Endothelial cell (in vitro differentiated cells): ENCODE data around the gene MADD. TPM values are rescaled to one million over a fixed set of nuclear protein-coding genes. Genes with fewer than 3 reads are reported as not detected.
A peak's percentile ranks its signal among the peaks of the same experiment; 100 is the strongest.

Experiments
- DNase-seq: peaks from one replicate; pipeline ENCODE4 v3.0.0; 2021; ENCODE audit warnings: low spot score
- H3K27ac Mint-ChIP-seq: one replicate; pipeline ENCODE4 v1.8.0; 2021; ENCODE audit warnings: mixed read lengths, inconsistent platforms; ENCODE audit not compliant: unreplicated experiment
- H3K27me3 Mint-ChIP-seq: one replicate; pipeline ENCODE4 v1.8.0; 2021; ENCODE audit warnings: mild to moderate bottlenecking, moderate library complexity, mixed read lengths, inconsistent platforms; ENCODE audit not compliant: unreplicated experiment
- H3K36me3 Mint-ChIP-seq: one replicate; pipeline ENCODE4 v1.8.0; 2021; ENCODE audit warnings: mild to moderate bottlenecking, low read depth, mixed read lengths, inconsistent platforms; ENCODE audit not compliant: unreplicated experiment
- H3K4me1 Mint-ChIP-seq: one replicate; pipeline ENCODE4 v1.8.0; 2021; ENCODE audit warnings: mild to moderate bottlenecking, mixed read lengths, inconsistent platforms; ENCODE audit not compliant: unreplicated experiment
- H3K4me3 Mint-ChIP-seq: one replicate; pipeline ENCODE4 v1.8.0; 2021; ENCODE audit warnings: mild to moderate bottlenecking, mixed read lengths, inconsistent platforms; ENCODE audit not compliant: unreplicated experiment
- H3K9me3 Mint-ChIP-seq: one replicate; pipeline ENCODE4 v1.8.0; 2021; ENCODE audit warnings: mixed read lengths, inconsistent platforms; ENCODE audit not compliant: unreplicated experiment
- total RNA-seq: library from RNA; stranded (reverse); fragmentation: NEBNext Ultra II Directional; extraction: Animal tissue kit (Norgen Biotek cat#: 25700); gene quantifications from one replicate; pipeline ENCODE4 v1.2.1, GENCODE V29; 2021; ENCODE audit not compliant: unreplicated experiment
- TF ChIP-seq, protein P1 (sequence below): fragments of 200-600 bp; sonication (generic); IDR thresholded peaks from one replicate; pipeline ENCODE4 v1.5.0; 2021; ENCODE audit warnings: antibody characterized with exemption; ENCODE audit not compliant: unreplicated experiment

Gene MADD
- total RNA-seq, 1 donor from 2014 or later = 61.2 TPM

DNA sequence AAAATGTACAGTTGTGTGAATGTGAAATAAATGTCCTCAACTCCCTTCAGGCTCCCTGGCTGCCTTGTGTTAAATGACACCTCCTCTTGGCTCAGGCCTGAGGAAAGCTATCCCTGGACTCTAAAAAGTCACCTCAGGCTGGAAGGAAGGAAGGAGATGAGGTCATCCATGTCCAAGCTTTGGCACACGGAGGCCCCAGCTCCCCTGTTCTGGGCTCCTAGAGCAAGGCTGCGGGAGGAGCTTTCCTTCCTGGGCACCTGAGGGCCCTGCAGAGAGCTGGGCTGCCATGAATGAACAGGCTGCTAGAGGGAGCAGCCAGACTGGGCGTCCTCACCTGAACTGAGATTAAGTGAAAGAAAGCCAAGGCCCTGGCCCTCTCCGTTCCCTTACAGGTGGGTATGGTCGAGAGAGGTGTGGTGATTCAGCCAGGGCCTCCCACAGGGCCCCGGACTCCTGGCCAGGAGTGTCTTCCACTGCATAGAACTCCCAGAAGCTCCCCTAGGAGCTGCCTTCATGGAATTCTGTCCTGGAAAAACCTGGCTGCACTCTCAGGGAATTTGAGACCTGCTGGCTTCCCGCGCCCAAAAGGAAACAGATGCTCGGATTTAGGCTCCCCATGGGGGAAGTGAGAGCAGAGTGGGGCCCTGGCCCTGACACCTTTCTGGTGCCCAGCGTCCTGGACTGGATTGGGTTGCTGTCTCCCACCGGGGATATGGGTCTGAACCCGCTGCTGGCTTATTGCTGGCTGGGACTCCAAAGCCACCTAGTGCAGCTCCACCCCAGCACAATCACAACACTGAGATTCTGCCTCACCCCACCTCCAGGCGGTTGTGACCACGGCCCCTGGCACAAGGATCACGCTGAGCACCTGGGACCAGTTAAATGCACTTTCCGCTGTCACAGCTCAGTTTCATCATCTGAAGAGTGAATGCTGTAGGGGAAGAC, 60.3 kb downstream of the MADD start:
- peak overlapping the region; percentile 77 for H3K27ac Mint-ChIP-seq
- no peaks in the 10 kb centered on the region for H3K9me3 Mint-ChIP-seq
- peaks cover under 1% of the 10 kb centered on the region for H3K27me3 Mint-ChIP-seq
- peaks cover 26% of the 10 kb centered on the region for H3K36me3 Mint-ChIP-seq
- DNase-seq = no peak
- H3K4me3 Mint-ChIP-seq = no peak overlapping the region
- H3K4me1 Mint-ChIP-seq = peaks cover 14% of the 10 kb centered on the region
- TF ChIP-seq, protein P1, sequence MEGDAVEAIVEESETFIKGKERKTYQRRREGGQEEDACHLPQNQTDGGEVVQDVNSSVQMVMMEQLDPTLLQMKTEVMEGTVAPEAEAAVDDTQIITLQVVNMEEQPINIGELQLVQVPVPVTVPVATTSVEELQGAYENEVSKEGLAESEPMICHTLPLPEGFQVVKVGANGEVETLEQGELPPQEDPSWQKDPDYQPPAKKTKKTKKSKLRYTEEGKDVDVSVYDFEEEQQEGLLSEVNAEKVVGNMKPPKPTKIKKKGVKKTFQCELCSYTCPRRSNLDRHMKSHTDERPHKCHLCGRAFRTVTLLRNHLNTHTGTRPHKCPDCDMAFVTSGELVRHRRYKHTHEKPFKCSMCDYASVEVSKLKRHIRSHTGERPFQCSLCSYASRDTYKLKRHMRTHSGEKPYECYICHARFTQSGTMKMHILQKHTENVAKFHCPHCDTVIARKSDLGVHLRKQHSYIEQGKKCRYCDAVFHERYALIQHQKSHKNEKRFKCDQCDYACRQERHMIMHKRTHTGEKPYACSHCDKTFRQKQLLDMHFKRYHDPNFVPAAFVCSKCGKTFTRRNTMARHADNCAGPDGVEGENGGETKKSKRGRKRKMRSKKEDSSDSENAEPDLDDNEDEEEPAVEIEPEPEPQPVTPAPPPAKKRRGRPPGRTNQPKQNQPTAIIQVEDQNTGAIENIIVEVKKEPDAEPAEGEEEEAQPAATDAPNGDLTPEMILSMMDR = no peak

DNA sequence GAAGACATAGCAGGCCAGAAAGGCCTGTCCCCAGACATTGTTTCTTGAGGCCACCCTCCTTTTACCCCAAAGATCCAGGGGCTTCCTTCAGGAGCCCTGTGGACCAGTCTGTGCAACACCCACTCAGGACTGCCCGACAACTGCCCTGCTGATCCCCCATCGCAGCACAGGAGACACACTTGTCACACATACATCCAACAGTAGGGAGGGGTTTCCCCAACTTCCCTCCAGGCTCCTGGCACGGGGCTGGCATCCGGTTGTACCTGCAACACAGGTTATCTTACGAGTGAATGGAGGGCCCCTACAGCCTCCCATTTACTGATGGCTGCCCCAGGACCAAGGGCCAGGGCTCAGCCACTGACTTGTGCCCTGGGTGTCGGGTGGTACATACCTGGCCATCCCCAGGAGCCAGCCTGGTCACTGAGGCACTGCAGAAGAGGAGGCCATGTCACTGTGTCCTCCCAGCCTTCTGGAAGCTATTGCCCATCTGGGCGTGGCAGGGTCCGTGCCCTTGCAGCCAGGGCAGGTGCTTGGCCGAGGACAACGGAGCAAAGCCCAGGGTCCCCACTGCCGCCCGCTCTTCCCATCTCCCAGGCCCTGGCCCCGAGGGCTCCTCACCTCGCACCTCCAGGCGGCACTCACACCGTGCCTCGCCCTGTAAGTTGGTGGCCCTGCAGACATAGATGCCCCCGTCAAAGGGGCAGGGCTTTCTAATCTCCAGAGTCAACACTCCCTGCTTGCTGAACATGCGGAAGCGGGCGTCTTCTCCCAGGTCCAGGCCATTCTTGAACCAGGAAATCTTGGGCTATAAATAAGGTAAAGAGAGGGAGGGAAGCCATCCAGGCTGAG, 61.7 kb downstream of the MADD start:
- no peak overlapping the region for H3K4me3 Mint-ChIP-seq
- peaks cover 15% of the 10 kb centered on the region for H3K36me3 Mint-ChIP-seq
- peak overlapping the region; percentile 59 for H3K27ac Mint-ChIP-seq
- DNase-seq = no peak
- H3K9me3 Mint-ChIP-seq = no peaks in the 10 kb centered on the region
- TF ChIP-seq, protein P1 = no peak
- peaks cover 13% of the 10 kb centered on the region for H3K4me1 Mint-ChIP-seq
- no peaks in the 10 kb centered on the region for H3K27me3 Mint-ChIP-seq

DNA sequence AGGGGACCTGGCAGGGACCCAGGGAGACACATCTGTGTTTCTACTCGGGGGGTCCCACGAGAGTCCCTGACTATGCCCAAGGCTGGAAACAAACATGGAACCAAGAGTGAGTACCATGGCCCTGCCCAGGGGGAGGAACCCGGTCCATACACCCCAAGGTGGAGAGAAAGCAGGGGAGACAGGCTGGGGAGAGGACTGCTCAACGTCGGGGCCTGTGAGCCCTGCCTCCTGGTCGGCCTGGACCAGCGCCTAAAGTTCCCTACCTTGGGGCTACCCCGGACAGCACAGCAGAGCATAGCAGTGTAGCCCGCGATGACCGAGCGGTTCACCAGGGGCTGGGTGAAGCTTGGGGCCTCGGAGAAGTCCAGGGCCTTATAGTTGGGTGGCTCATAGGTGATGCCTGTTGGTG, 62.4 kb downstream of the MADD start:
- peak overlapping the region; percentile 59 for H3K27ac Mint-ChIP-seq
- H3K4me3 Mint-ChIP-seq = no peak overlapping the region
- DNase-seq = no peak
- H3K9me3 Mint-ChIP-seq = no peaks in the 10 kb centered on the region
- peaks cover 2% of the 10 kb centered on the region for H3K27me3 Mint-ChIP-seq
- peaks cover 13% of the 10 kb centered on the region for H3K4me1 Mint-ChIP-seq
- peaks cover 13% of the 10 kb centered on the region for H3K36me3 Mint-ChIP-seq
- TF ChIP-seq, protein P1 = no peak

DNA sequence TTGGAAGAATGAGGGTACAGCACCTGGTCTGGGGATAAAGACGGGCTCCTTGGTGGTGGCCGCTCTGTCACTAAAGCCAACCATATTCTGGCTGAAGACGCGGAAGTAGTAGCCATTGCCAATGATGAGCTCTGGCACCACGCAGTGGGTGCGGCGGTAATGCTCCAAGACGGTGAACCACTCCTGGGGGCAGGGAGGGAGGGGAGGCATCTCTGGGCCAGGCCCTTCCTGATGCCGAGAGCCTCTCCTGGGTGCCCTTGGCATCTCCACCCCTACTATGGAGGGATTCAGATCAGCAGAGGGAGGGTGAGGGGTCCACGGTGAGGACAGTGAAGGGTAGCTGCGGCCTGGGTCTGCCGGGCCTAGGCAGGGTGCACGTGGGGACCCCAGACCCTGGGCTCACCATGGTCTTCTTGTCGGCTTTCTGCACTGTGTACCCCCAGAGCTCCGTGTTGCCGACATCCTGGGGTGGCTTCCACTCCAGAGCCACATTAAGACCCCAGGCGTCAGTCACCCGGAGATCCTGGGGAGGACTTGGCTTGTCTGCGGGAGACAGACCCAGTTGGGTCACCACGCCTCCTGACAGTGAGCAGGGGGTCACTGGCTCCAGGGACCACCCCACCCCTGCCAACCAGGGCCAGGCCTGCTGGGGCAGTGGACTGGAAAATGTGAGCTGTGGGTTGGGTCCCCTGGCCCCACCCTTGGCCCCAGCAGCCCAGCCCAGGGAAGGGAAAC, 63.0 kb downstream of the MADD start:
- H3K4me3 Mint-ChIP-seq = no peak overlapping the region
- DNase-seq = no peak
- no peak overlapping the region for H3K27ac Mint-ChIP-seq
- peaks cover 4% of the 10 kb centered on the region for H3K27me3 Mint-ChIP-seq
- no peaks in the 10 kb centered on the region for H3K9me3 Mint-ChIP-seq
- TF ChIP-seq, protein P1 = no peak
- peaks cover 11% of the 10 kb centered on the region for H3K36me3 Mint-ChIP-seq
- H3K4me1 Mint-ChIP-seq = peaks cover 13% of the 10 kb centered on the region
